PC-9 (cell line): ENCODE data around the gene MRPL52. TPM values are rescaled to one million over a fixed set of nuclear protein-coding genes. Genes with fewer than 3 reads are reported as not detected.

Experiments
- BruUV-seq: library from RNA; stranded (reverse); fragments of 400-500 nt; replicated peaks from 2 replicates; lab custom pipeline; 2021; lab: Mats Ljungman, UMichigan
- CTCF ChIA-PET: fragments of 300-600 bp; sonication (Branson Sonifier 250); formaldehyde crosslinking; loops from one replicate; lab custom pipeline; 2022; ENCODE audit warnings: antibody characterized with exemption; lab: Charles Lee
- POLR2A ChIA-PET: fragments of 300-600 bp; sonication (Branson Sonifier 250); formaldehyde crosslinking; loops from one replicate; lab custom pipeline; 2022; ENCODE audit warnings: antibody characterized with exemption; ENCODE audit not compliant: unreplicated experiment; lab: Charles Lee
- DNase-seq, 2 experiments: peaks; one replicate each; pipeline versions ENCODE4 v3.0.0 to v3.0.0-alpha.2; 2015 to 2022; ENCODE audit warnings: mixed read lengths in 1 of 2
- H2AFZ ChIP-seq: fragments of 200-600 bp; sonication (generic); 2 replicates; pipeline ENCODE4 v1.8.1; 2017; ENCODE audit warnings: antibody characterized with exemption
- H3F3A ChIP-seq: fragments of 200-600 bp; sonication (generic); 2 replicates; pipeline ENCODE4 v1.8.1; 2017; ENCODE audit warnings: antibody characterized with exemption, mild to moderate bottlenecking, low read depth; ENCODE audit not compliant: insufficient read depth
- H3K27ac ChIP-seq: fragments of 200-600 bp; sonication (generic); 2 replicates; pipeline ENCODE4 v1.6.1; 2016; ENCODE audit warnings: mixed run types
- H3K27me3 ChIP-seq: fragments of 200-600 bp; sonication (generic); 2 replicates; pipeline ENCODE4 v1.6.1; 2016; ENCODE audit warnings: low read depth, mixed run types; ENCODE audit not compliant: insufficient read depth
- H3K36me3 ChIP-seq: fragments of 200-600 bp; sonication (generic); 2 replicates; pipeline ENCODE4 v1.6.1; 2016; ENCODE audit warnings: low read depth, mixed run types
- H3K4me1 ChIP-seq: fragments of 200-600 bp; sonication (generic); replicated peaks from 2 replicates; pipeline ENCODE4 v1.6.1; 2016; ENCODE audit warnings: mixed run types; ENCODE audit not compliant: insufficient read depth
- H3K4me2 ChIP-seq: fragments of 200-600 bp; sonication (generic); 2 replicates; pipeline ENCODE4 v1.6.1; 2017; ENCODE audit warnings: mixed run types
- H3K4me3 ChIP-seq: fragments of 200-600 bp; sonication (generic); 2 replicates; pipeline ENCODE4 v1.6.1; 2016; ENCODE audit warnings: mixed run types
- H3K79me2 ChIP-seq: fragments of 200-600 bp; sonication (generic); 2 replicates; pipeline ENCODE4 v1.6.1; 2017; ENCODE audit warnings: low read depth, mixed run types
- H3K9me2 ChIP-seq: fragments of 200-600 bp; sonication (generic); 2 replicates; pipeline ENCODE4 v1.8.1; 2017; ENCODE audit warnings: mild to moderate bottlenecking; ENCODE audit not compliant: insufficient read depth
- H3K9me3 ChIP-seq: fragments of 200-600 bp; sonication (generic); 2 replicates; pipeline ENCODE4 v1.8.1; 2016; ENCODE audit warnings: low read depth; ENCODE audit not compliant: insufficient read depth
- H4K20me1 ChIP-seq: fragments of 200-600 bp; sonication (generic); 2 replicates; pipeline ENCODE4 v1.8.1; 2017; ENCODE audit not compliant: insufficient read depth
- CTCF ChIP-seq: fragments of 200-600 bp; sonication (generic); conservative IDR thresholded peaks from 2 replicates; pipeline ENCODE4 v1.6.1; 2017; ENCODE audit warnings: mixed run types, antibody characterized with exemption, mild to moderate bottlenecking, moderate library complexity
- EZH2 ChIP-seq: fragments of 200-600 bp; sonication (generic); IDR thresholded peaks from 2 replicates; pipeline ENCODE4 v1.8.0; 2017; ENCODE audit warnings: antibody characterized with exemption, low read depth
- intact Hi-C: fragments of 100-400 bp; cut with micrococcal nuclease; formaldehyde crosslinking; loops from one replicate; pipeline ENCODE4 v1.10.0; 2022; ENCODE audit not compliant: unreplicated experiment
- total RNA-seq: library from RNA; stranded (reverse); gene quantifications from 2 replicates; pipeline ENCODE4 v1.2.3, GENCODE V29; 2021

The MRPL52 gene
- total RNA-seq, 1 experiment from 2014 or later: 76.7 TPM

GRCh38 chr14:22835505-22835904 lies 5.8 kb downstream of the MRPL52 start:
- CTCF ChIA-PET: no interaction called here

GRCh38 chr14:22836301-22837113 lies 6.8 kb downstream of the MRPL52 start, which contains the start of gene MMP14:
Gene MMP14, plus strand, starts transcription at chr14:22836585. Its CDS starts 233 bp downstream, at chr14:22836818.
- Histone ChIP-seq H3K27ac (no peak within 1 kb of the TSS), H3F3A (no peaks in the 10 kb centered on the region), H3K4me2 (peak within 1 kb of the TSS; percentile 58), H2AFZ (peak within 1 kb of the TSS; percentile 81), H3K36me3 (no peaks in the 10 kb centered on the region), H3K4me1 (no peaks in the 10 kb centered on the region), H3K27me3 (no peaks in the 10 kb centered on the region), H4K20me1 (no peaks in the 10 kb centered on the region), H3K9me2 (no peaks in the 10 kb centered on the region), H3K79me2 (no peaks in the 10 kb centered on the region), H3K4me3 (peak within 1 kb of the TSS; percentile 57; the same call in 1 of the 2 replicates), H3K9me3 (no peaks in the 10 kb centered on the region)
- TF ChIP-seq EZH2: no peak
- no peak for TF ChIP-seq CTCF
- no peak for DNase-seq
- ChIA-PET CTCF (no interaction called here), POLR2A (interaction anchor here (0.7 kb wide), 1 partner anchor 313 kb away, joined by 3 read pairs; no protein-coding TSS in a partner anchor)
- intact Hi-C loops: no loop called here
- BruUV-seq: TSS peak; percentile 13

More at GRCh38 chr14:22835505-22835904, 5.8 kb downstream of the MRPL52 start:
- Histone ChIP-seq H3K36me3 (no peaks in the 10 kb centered on the region), H3K4me2 (no peak overlapping the region), H3K9me2 (no peaks in the 10 kb centered on the region), H3F3A (no peaks in the 10 kb centered on the region), H3K27ac (no peak overlapping the region), H3K9me3 (no peaks in the 10 kb centered on the region), H3K4me3 (no peak overlapping the region), H3K27me3 (no peaks in the 10 kb centered on the region), H3K4me1 (no peaks in the 10 kb centered on the region; the same call in 1 of the 2 replicates), H2AFZ (no peak overlapping the region), H3K79me2 (peaks cover 4% of the 10 kb centered on the region; the same call in 1 of the 2 replicates), H4K20me1 (no peaks in the 10 kb centered on the region)
- POLR2A ChIA-PET: no interaction called here
- no peak for DNase-seq
- TF ChIP-seq EZH2 (no peak), CTCF (no peak)
- intact Hi-C loops: no loop called here
- BruUV-seq: no TSS peak

GRCh38 chr14:22837114-22837749 lies 7.5 kb downstream of the MRPL52 start:
- peak overlapping the region; percentile 58 for H3K4me2 ChIP-seq
- no peak for DNase-seq
- peak overlapping the region; percentile 81 for H2AFZ ChIP-seq
- H3K4me3 ChIP-seq: peak overlapping the region; percentile 57; the same call in 1 of the 2 replicates
- no peaks in the 10 kb centered on the region for H3K36me3 ChIP-seq
- CTCF ChIA-PET: interaction anchor here (0.7 kb wide), 1 partner anchor 240 kb away, joined by 3 read pairs; no protein-coding TSS in a partner anchor
- H3K4me1 ChIP-seq: no peaks in the 10 kb centered on the region
- H3K9me2 ChIP-seq: no peaks in the 10 kb centered on the region
- POLR2A ChIA-PET: interaction anchor here (0.7 kb wide), 1 partner anchor 314 kb away, joined by 3 read pairs; no protein-coding TSS in a partner anchor
- no peaks in the 10 kb centered on the region for H4K20me1 ChIP-seq
- H3K27me3 ChIP-seq: no peaks in the 10 kb centered on the region
- no peaks in the 10 kb centered on the region for H3K9me3 ChIP-seq
- H3K27ac ChIP-seq: no peak overlapping the region
- H3F3A ChIP-seq: no peaks in the 10 kb centered on the region
- no TSS peak for BruUV-seq
- H3K79me2 ChIP-seq: no peaks in the 10 kb centered on the region
- intact Hi-C loops: no loop called here
- no peak for TF ChIP-seq CTCF
- TF ChIP-seq EZH2: no peak
